ENCODE results near the gene UBN1.
"Not testable (repeated sequence)": the region's sequence is repeated elsewhere in the genome, so short reads cannot be mapped to it uniquely, and the experiment has no call there.

The UBN1 gene

GRCh38 chr16:4890026-4890425, 42.7 kb downstream of the UBN1 start:
- DNase-seq: no peak

GRCh38 chr16:4890686-4891085, 43.4 kb downstream of the UBN1 start:
- DNase-seq: no peak

GRCh38 chr16:4891097-4891885, 44.0 kb downstream of the UBN1 start:
- DNase-seq: no peak

GRCh38 chr16:4891886-4892216, 44.6 kb downstream of the UBN1 start:
- DNase-seq: no peak

- no peak for DNase-seq
Observed at GRCh38 chr16:4892361-4893102, 45.3 kb downstream of the UBN1 start.

GRCh38 chr16:4893103-4893862, 46.0 kb downstream of the UBN1 start:
- no peak for DNase-seq

- no peak for DNase-seq
Observed at GRCh38 chr16:4894276-4895150, 47.2 kb downstream of the UBN1 start.

GRCh38 chr16:4895366-4895765, 48.1 kb downstream of the UBN1 start:
- DNase-seq: no peak

- not testable (repeated sequence) for DNase-seq
Observed at GRCh38 chr16:4896761-4897160, 49.5 kb downstream of the UBN1 start.

- DNase-seq: no peak
Observed at GRCh38 chr16:4897328-4897727, 50.0 kb downstream of the UBN1 start.

GRCh38 chr16:4898811-4899473, 51.7 kb downstream of the UBN1 start:
- no peak for DNase-seq

- DNase-seq: no peak
Observed at GRCh38 chr16:4899474-4899846, 52.2 kb downstream of the UBN1 start.

GRCh38 chr16:4900036-4900435, 52.8 kb downstream of the UBN1 start:
- DNase-seq: no peak

GRCh38 chr16:4900750-4901149, 53.5 kb downstream of the UBN1 start:
- no peak for DNase-seq

- no peak for DNase-seq
Observed at GRCh38 chr16:4902038-4902437, 54.8 kb downstream of the UBN1 start.

- DNase-seq: no peak
Observed at GRCh38 chr16:4904108-4904941, 57.0 kb downstream of the UBN1 start.

- no peak for DNase-seq
Observed at GRCh38 chr16:4904942-4905615, 57.8 kb downstream of the UBN1 start.

- no peak for DNase-seq
Observed at GRCh38 chr16:4908854-4909401, 61.6 kb downstream of the UBN1 start.

- no peak for DNase-seq
Observed at GRCh38 chr16:4909825-4910224, 62.5 kb downstream of the UBN1 start.

- DNase-seq: no peak
Observed at GRCh38 chr16:4910828-4911227, 63.5 kb downstream of the UBN1 start.
